Thoracic aorta (tissue), 2 donors: Measurements from ENCODE around the gene TMCC1. TPM values are rescaled to one million over a fixed set of nuclear protein-coding genes. Genes with fewer than 3 reads are reported as not detected.

Experiments used
- ATAC-seq: fragments of 150-250 bp; one replicate; pipeline ENCODE4 v1.8.0; 2017; ENCODE audit warnings: low read depth; ENCODE audit not compliant: insufficient number of reproducible peaks, low FRiP score
- DNase-seq: peaks from one replicate; pipeline ENCODE4 v3.0.0-alpha.2; 2020; ENCODE audit warnings: low spot score
- H3K27ac ChIP-seq, 2 donors: fragments of 200-600 bp; sonication (generic); 1 replicate in 1 of 2; 2 replicates in 1 of 2; pipeline ENCODE4 v1.5.1; 2016; ENCODE audit warnings: mild to moderate bottlenecking in 2 of 2, moderate library complexity in 2 of 2
- H3K27me3 ChIP-seq: fragments of 200-600 bp; sonication (generic); replicated peaks from 2 replicates; pipeline ENCODE4 v1.6.0; 2016; ENCODE audit warnings: mild to moderate bottlenecking; ENCODE audit not compliant: insufficient read depth
- H3K36me3 ChIP-seq: fragments of 200-600 bp; sonication (generic); one replicate; pipeline ENCODE4 v1.5.1; 2016
- H3K4me1 ChIP-seq, 2 donors: fragments of 200-600 bp; sonication (generic); 1 replicate in 1 of 2; 2 replicates in 1 of 2; pipeline versions ENCODE4 v1.5.1 to v1.6.0; 2016; ENCODE audit warnings: low read depth in 2 of 2, mild to moderate bottlenecking in 1 of 2; ENCODE audit not compliant: control insufficient read depth in 1 of 2
- H3K4me3 ChIP-seq: fragments of 200-600 bp; sonication (generic); 2 replicates; pipeline ENCODE4 v1.5.1; 2016; ENCODE audit warnings: mild to moderate bottlenecking
- H3K9me3 ChIP-seq: fragments of 200-600 bp; sonication (generic); 2 replicates; pipeline ENCODE4 v1.5.1; 2016
- CTCF ChIP-seq: fragments of 200-600 bp; sonication (generic); IDR thresholded peaks from one replicate; pipeline ENCODE4 v1.5.1; 2019; ENCODE audit warnings: antibody characterized with exemption
- total RNA-seq, 2 donors: library from RNA; depleted of rRNA; stranded (reverse); fragments of >200 nt; gene quantifications; one replicate each; pipeline versions ENCODE4 v1.1.0 to v1.2.3, GENCODE V29; 2016

TMCC1 gene
- total RNA-seq, 2 donors from 2014 or later = 16.9 to 17.7 TPM

- TF ChIP-seq CTCF = no peak
- Histone ChIP-seq H3K9me3 (no peaks in the 10 kb centered on the region), H3K4me1 (peaks cover 49 to 74% of the 10 kb centered on the region in 2 donors), H3K4me3 (peak overlapping the region; percentile 86), H3K27ac (peak overlapping the region; percentile 78 to 85), H3K27me3 (no peaks in the 10 kb centered on the region), H3K36me3 (no peaks in the 10 kb centered on the region)
- no peak for DNase-seq
- no peak for ATAC-seq
These were observed 287.4 kb downstream of the TMCC1 start for GRCh38 chr3:129605922-129606635.

- Histone ChIP-seq H3K36me3 (no peaks in the 10 kb centered on the region), H3K4me3 (peak overlapping the region; percentile 86), H3K4me1 (peaks cover 47 to 79% of the 10 kb centered on the region in 2 donors), H3K27me3 (no peaks in the 10 kb centered on the region), H3K27ac (peak overlapping the region; percentile 78 to 85), H3K9me3 (no peaks in the 10 kb centered on the region)
- no peak for TF ChIP-seq CTCF
- no peak for DNase-seq
- no peak for ATAC-seq
These were observed 288.1 kb downstream of the TMCC1 start for GRCh38 chr3:129605203-129605921.

GRCh38 chr3:129604767-129605166 is 288.7 kb downstream of the TMCC1 start:
- TF ChIP-seq CTCF = no peak
- Histone ChIP-seq H3K9me3 (no peaks in the 10 kb centered on the region), H3K36me3 (no peaks in the 10 kb centered on the region), H3K27ac (peak overlapping the region; percentile 70 to 76), H3K4me1 (peaks cover 44 to 79% of the 10 kb centered on the region in 2 donors), H3K27me3 (no peaks in the 10 kb centered on the region), H3K4me3 (peak overlapping the region; percentile 86)
- ATAC-seq = no peak
- no peak for DNase-seq

- Histone ChIP-seq H3K4me3 (peak overlapping the region; percentile 86), H3K27me3 (no peaks in the 10 kb centered on the region), H3K27ac (peak overlapping the region; percentile 70 to 76), H3K36me3 (no peaks in the 10 kb centered on the region), H3K9me3 (no peaks in the 10 kb centered on the region), H3K4me1 (peaks cover 38 to 77% of the 10 kb centered on the region in 2 donors)
- TF ChIP-seq CTCF = no peak
- ATAC-seq (no peak), DNase-seq (no peak)
These were observed 289.3 kb downstream of the TMCC1 start for GRCh38 chr3:129603991-129604749.

- Histone ChIP-seq H3K4me1 (peaks cover 36 to 77% of the 10 kb centered on the region in 2 donors), H3K27me3 (no peaks in the 10 kb centered on the region), H3K36me3 (no peaks in the 10 kb centered on the region), H3K27ac (peak overlapping the region; percentile 70 to 76), H3K4me3 (peak overlapping the region; percentile 86), H3K9me3 (no peaks in the 10 kb centered on the region)
- TF ChIP-seq CTCF = no peak
- no peak for DNase-seq
- peak; percentile 3 for ATAC-seq
These were observed 290.0 kb downstream of the TMCC1 start for GRCh38 chr3:129603561-129603942.
